ENCODE data around the gene ALDH9A1. TPM values are rescaled to one million over a fixed set of nuclear protein-coding genes. Genes with fewer than 3 reads are reported as not detected.

ALDH9A1 gene
- total RNA-seq, 2 donors from 2014 or later, result 44.0 to 49.2 TPM

Other genes starting within 250 kb of the ALDH9A1 start
- gene LRRC52, start 154.6 kb downstream of the ALDH9A1 start, total RNA-seq, result not detected
- gene MGST3, start 67.3 kb downstream of the ALDH9A1 start, total RNA-seq, result 10 to 100 TPM; 19.5 to 29.5 TPM
- 100 to 1,000 TPM in 1 of 2 donors, 10 to 100 TPM in 1; 62.6 to 101 TPM for gene TMCO1, start 70.3 kb upstream of the ALDH9A1 start, total RNA-seq
- gene UCK2, start 129.1 kb upstream of the ALDH9A1 start, total RNA-seq, result 10 to 100 TPM; 43.4 to 83.3 TPM